Stimulated activated CD4-positive, alpha-beta T cell treated with anti-CD3 and anti-CD28 coated beads, Interleukin-15, amount 100 ng/mL, for 24 hours (primary cell): ENCODE measurements around the gene MAGEB17.
"Not testable (repeated sequence)": the region's sequence is repeated elsewhere in the genome, so short reads cannot be mapped to it uniquely, and the experiment has no call there.

Experiments
- DNase-seq: peaks from one replicate; pipeline ENCODE4 v3.0.0-alpha.2; 2020

The MAGEB17 gene

DNA sequence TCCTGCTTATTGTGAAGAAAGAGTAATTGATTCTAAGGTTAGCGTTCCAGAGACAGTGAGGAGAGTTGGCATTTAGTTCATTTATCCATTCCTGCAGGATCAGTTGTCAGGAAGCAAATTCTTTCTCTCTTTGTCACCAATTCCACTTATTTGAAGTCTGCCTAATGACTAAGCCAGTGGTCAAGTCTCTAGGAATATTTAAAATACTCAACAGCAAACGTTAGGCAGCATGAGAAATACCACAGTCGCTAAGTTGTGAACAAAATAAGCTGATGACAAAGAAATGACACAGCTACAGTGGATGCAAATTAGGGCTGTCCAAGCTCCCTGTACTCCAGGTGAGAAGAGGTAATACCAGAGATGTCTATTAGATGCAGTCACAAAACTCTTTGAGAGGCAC lies 6.6 kb upstream of the MAGEB17 start:
- no peak for DNase-seq

GRCh38 chrX:16161173-16161572 lies 6.1 kb upstream of the MAGEB17 start:
- DNase-seq, result not testable (repeated sequence)

GRCh38 chrX:16162391-16162790 lies 4.9 kb upstream of the MAGEB17 start:
- no peak for DNase-seq

- no peak for DNase-seq
Measured at GRCh38 chrX:16164748-16165147, 2.5 kb upstream of the MAGEB17 start.

- DNase-seq, result no peak
Measured at GRCh38 chrX:16171039-16171438, 3.8 kb downstream of the MAGEB17 start.

DNA sequence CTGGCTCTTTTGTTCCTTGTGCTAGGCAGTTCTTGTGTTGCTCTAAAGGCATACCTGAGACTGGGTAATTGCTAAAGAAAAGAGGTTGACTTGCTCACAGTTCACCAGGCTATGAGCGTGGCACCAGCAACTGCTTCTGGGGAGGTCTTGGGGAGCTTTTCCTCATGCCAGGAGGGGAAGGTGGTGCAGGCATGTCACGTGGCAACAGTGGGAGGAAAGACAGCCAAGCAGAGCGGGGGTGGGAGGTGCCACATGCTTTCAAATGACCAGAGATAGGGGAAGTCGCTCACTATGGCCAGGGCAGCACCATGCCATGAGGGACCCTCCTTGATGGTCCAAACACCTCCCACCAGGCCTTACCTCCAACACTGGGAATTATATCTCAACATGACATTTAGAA lies 4.7 kb downstream of the MAGEB17 start:
- DNase-seq, result no peak

GRCh38 chrX:16172391-16172790 lies 5.1 kb downstream of the MAGEB17 start:
- DNase-seq, result no peak

- no peak for DNase-seq
Measured at GRCh38 chrX:16175329-16176061, 8.2 kb downstream of the MAGEB17 start.

DNA sequence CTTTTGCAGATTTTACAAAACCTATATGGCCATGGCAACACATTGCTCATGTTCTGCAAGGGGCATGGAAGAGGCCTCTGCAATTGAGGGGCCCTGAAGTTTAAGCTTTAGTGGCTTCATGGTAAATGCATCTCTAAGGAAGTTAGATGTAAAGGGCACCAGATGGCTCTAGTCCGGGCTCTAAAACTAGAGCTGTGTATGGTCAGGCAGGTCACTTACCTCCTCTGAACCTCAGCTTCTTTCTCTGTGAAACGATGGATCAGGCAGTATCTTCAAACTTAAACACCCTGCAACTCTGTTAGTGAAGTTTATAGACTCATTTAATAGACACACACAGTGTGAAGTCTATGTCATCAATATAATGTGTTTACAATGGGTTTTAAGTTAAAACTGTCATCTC lies 10.0 kb downstream of the MAGEB17 start:
- no peak for DNase-seq

DNA sequence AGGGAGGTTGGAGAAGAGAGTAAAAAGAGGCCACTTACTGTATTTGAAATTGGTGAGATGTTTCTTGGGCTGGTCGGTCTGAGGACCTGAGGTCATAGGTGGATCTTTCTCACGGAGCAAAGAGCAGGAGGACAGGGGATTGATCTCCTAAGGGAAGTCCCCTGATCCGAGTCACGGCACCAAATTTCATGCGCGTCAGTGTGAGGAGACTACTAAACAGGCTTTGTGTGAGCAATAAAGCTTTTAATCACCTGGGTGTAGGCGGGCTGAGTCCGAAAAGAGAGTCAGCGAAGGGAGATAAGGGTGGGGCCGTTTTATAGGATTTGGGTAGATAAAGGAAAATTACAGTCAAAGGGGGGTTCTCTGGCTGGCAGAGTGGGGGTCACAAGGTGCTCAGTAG lies 16.6 kb downstream of the MAGEB17 start:
- DNase-seq, result not testable (repeated sequence)

DNA sequence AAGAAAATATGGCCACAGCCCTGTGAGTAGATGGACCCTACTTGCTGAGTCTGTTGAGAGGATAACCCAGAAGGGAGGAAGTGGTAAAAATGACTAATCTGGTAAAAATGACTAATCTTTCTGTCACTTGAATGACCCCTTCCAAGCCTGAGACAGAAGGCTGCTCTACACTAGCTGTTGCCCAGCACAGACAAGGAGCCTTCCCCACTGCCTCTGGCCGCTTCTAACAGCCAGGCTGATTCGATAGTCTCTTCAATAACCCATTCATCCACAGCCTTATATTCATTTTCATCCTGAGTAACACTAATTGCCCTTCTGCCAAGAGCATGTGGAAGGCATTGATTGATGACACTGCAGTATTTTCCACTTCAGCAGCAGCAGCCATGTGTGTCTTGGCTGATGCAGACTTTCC lies 18.4 kb downstream of the MAGEB17 start:
- DNase-seq, result no peak

GRCh38 chrX:16186380-16187007 lies 19.2 kb downstream of the MAGEB17 start:
- no peak for DNase-seq

DNA sequence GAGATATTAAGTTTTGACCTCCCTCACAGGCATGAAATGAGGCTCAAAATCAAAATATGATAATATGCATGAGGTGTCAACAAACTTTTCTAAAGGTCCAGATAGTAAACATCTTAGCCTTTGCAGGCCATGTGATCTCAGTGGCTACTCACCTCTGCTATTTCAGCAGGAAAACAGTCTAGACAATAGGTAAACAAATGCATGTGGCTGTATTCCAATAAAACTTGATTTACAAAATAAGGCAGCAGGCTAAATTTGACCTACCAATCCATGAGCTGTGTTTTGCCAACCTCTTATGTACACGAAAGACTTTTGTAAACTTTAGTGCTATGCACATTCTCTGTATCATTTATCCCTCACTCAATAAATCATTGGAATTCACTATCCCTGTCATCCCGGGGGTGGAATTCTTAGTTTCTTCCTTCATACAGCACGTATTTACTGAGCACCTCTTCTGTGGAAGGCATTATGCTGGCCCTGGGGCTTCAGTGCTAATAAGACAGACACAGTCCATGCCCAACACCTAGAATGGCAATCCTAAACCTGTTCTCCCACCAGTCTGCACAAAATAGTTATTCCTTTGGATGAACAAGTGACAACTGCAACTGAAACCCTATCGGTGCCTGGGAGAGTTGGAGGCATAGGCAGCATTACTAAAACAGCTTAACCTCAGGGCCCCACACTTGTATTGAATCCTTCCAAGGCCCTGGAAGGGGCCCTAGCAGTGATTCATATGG lies 19.9 kb downstream of the MAGEB17 start:
- DNase-seq, result no peak

DNA sequence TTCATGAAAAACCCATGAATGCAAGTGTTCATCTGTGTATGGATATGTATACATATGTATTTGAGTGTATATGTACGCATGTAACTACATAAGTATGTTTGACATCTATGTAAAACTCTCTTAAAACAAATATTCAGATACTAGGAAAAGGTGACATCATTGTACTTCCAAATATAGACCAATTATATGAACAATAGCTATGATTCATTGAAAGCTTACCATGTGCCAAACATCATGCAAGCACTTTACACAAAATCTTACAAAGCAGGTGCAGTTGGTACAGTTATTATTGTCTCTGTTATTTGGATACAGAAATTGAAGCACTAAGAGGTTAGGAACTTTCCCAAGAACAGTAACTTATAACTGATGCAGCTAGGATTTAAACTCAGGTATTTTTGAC lies 21.4 kb downstream of the MAGEB17 start:
- no peak for DNase-seq

GRCh38 chrX:16191605-16192004 lies 24.3 kb downstream of the MAGEB17 start:
- no peak for DNase-seq

GRCh38 chrX:16196829-16197228 lies 29.5 kb downstream of the MAGEB17 start:
- DNase-seq, result no peak

DNA sequence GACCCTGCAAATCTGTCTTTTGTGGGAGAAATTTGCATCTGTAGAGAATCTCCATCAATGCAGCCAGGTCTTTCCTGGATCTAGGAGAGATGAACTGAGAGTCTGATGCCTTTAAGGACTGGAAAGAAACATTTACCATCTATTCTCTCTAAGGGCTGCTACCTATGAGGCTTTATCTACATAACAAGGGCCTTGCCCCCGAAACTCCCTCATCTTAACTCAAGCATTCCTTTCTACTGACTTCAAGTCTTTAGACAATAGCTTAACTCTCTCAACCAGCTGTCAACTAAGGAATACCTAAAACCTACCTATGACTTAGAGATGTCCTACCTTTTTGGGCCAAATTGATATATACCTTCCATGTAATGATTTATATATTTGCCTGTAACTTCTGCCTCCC lies 32.1 kb downstream of the MAGEB17 start:
- DNase-seq, result no peak

DNA sequence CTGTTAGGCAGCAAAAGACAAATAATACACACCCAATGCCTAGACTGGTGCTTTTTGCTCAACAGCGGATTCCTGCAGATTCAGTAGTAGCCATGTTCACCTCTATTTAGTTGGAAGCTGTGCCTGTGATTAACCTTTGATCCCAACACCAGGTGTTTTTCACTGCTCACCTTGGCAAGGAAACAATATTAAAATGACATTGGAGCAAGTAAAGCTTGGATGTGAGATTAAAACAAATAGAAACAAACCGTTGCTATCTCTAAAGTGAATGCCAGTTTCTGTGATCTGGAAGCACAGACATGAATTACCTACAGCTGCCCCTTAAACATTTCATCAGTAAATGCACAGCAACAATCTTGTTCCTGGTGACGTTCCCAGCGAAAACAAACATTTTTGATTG lies 35.7 kb downstream of the MAGEB17 start:
- DNase-seq, result no peak

- DNase-seq, result no peak
Measured at GRCh38 chrX:16204538-16204937, 37.3 kb downstream of the MAGEB17 start.

GRCh38 chrX:16205840-16206239 lies 38.6 kb downstream of the MAGEB17 start:
- DNase-seq, result no peak

DNA sequence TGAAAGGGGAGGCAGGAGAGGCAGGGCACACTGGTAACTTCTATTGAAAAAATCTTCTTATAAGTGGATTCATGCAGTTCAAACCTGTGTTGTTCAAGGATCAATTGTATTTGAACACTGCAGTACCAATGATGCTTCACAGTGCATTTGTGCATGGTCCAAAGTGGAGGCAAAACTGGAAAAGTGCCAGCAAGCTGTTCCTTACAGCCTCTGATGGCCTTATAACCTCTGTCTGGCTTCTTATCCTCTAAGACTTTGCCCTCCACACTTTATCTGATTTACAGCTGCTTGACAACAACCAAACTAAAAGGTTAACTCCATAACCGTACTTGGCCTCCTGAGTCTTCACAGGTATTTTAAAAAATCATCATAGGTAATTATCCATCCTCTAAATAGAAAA lies 40.4 kb downstream of the MAGEB17 start:
- no peak for DNase-seq

DNA sequence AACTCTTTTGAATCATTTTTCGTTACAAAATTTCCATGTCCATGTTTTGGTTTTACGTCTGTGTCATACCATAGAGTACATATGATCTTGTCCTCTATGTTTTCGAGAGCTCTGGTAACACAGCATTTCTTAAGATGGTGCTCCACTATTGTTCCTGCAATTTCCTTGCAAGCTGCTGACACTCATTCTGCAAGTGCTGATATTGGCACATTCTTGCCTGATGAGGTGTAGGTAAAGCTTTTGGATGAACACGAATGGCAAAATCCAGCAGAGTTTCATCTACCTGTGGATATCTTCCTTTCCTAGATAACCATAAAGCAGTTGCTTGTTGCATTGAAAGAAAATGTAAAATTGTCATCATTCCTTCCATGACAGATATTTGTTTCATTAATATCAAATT lies 41.3 kb downstream of the MAGEB17 start:
- no peak for DNase-seq

- no peak for DNase-seq
Measured at GRCh38 chrX:16210061-16210460, 42.8 kb downstream of the MAGEB17 start.

DNA sequence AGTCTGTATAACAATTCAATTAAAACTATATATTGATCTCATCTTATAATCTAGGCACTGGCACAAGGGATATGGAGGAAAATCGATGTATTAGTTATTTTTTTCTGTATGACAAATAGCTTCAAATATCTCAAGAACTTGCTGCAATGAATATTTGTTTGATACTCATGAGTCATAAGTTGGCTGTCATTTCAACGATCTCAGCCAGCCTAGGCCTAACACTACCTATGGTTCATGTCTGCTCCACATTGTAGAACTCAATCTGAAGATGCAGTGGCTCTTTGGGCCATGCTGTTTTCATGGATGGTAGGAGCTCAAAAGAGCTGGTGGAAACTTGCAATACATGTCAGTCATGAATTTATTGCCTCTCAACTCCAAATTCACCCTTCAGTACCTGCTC lies 44.7 kb downstream of the MAGEB17 start:
- no peak for DNase-seq
